IMR-90 (cell line): ENCODE measurements around the gene BRINP3. TPM values are rescaled to one million over a fixed set of nuclear protein-coding genes. Genes with fewer than 3 reads are reported as not detected.

Source experiments
- ATAC-seq: fragments of 200-7000 bp; cut with Tn5 transposase; 2 replicates; pipeline ENCODE4 v1.9.1; 2020; ENCODE audit warnings: low read depth, mild to moderate bottlenecking, moderate library complexity
- BruUV-seq: library from RNA; stranded (reverse); fragments of 400-500 nt; replicated peaks from 2 replicates; lab custom pipeline; 2021; lab: Mats Ljungman, UMichigan
- CTCF ChIA-PET: fragments of 300-600 bp; formaldehyde crosslinking; extraction: SDS; loops from one replicate; lab custom pipeline; 2021; ENCODE audit warnings: antibody characterized with exemption; lab: Yijun Ruan, JAX
- POLR2A ChIA-PET: fragments of 300-600 bp; sonication (Branson Sonifier 250); formaldehyde crosslinking; loops from one replicate; lab custom pipeline; 2022; ENCODE audit warnings: antibody characterized with exemption; ENCODE audit not compliant: unreplicated experiment; lab: Charles Lee
- DNase-seq: peaks from one replicate; pipeline ENCODE4 v3.0.0; 2013
- H2AFZ ChIP-seq: replicated peaks from 2 replicates; pipeline ENCODE3; 2013; ENCODE audit warnings: low read length, mild to moderate bottlenecking; ENCODE audit not compliant: poor library complexity
- H2AK5ac ChIP-seq: 2 replicates; pipeline ENCODE4 v1.6.1; 2013; ENCODE audit warnings: low read depth, low read length, inconsistent platforms
- H2AK9ac ChIP-seq: replicated peaks from 2 replicates; pipeline ENCODE3; 2013; ENCODE audit warnings: mild to moderate bottlenecking, low read depth, low read length, moderate library complexity; ENCODE audit not compliant: poor library complexity
- H2BK120ac ChIP-seq: 2 replicates; pipeline ENCODE4 v1.6.1; 2013; ENCODE audit warnings: low read depth, low read length, inconsistent platforms
- H2BK15ac ChIP-seq: 3 replicates; pipeline ENCODE4 v1.6.1; 2013; ENCODE audit warnings: low read depth, low read length, inconsistent platforms
- H2BK20ac ChIP-seq: 2 replicates; pipeline ENCODE4 v1.6.1; 2013; ENCODE audit warnings: low read depth, mild to moderate bottlenecking, inconsistent platforms, low read length, moderate library complexity
- H2BK5ac ChIP-seq: 2 replicates; pipeline ENCODE4 v1.6.1; 2013; ENCODE audit warnings: mild to moderate bottlenecking, low read depth, low read length, inconsistent platforms; ENCODE audit not compliant: poor library complexity, severe bottlenecking
- H3K14ac ChIP-seq: replicated peaks from 2 replicates; pipeline ENCODE4 v1.6.1; 2013; ENCODE audit warnings: low read depth, low read length, inconsistent platforms
- H3K18ac ChIP-seq: 2 replicates; pipeline ENCODE4 v1.6.1; 2013; ENCODE audit warnings: low read depth, low read length, control low read depth
- H3K23ac ChIP-seq: 2 replicates; pipeline ENCODE4 v1.6.1; 2013; ENCODE audit warnings: low read depth, low read length, inconsistent platforms
- H3K27ac ChIP-seq: 2 replicates; pipeline ENCODE4 v1.5.1; 2013; ENCODE audit warnings: mild to moderate bottlenecking, control low read depth, low read length; ENCODE audit not compliant: insufficient read depth
- H3K27me3 ChIP-seq: 2 replicates; pipeline ENCODE4 v1.6.1; 2013; ENCODE audit warnings: low read length; ENCODE audit not compliant: control insufficient read depth, insufficient read depth
- H3K36me3 ChIP-seq: 2 replicates; pipeline ENCODE4 v1.6.1; 2013; ENCODE audit warnings: low read length, mixed read lengths; ENCODE audit not compliant: control insufficient read depth, insufficient read depth
- H3K4ac ChIP-seq: 2 replicates; pipeline ENCODE4 v1.6.1; 2013; ENCODE audit warnings: low read depth, low read length, inconsistent platforms
- H3K4me1 ChIP-seq: 2 replicates; pipeline ENCODE4 v1.6.1; 2013; ENCODE audit warnings: low read length, mixed read lengths; ENCODE audit not compliant: control insufficient read depth, insufficient read depth
- H3K4me2 ChIP-seq: 2 replicates; pipeline ENCODE4 v1.6.1; 2013; ENCODE audit warnings: low read depth, mild to moderate bottlenecking, control low read depth, low read length, moderate library complexity
- H3K4me3 ChIP-seq: 2 replicates; pipeline ENCODE4 v1.5.1; 2013; ENCODE audit warnings: low read depth, mild to moderate bottlenecking, control low read depth, low read length, moderate library complexity; ENCODE audit not compliant: insufficient read depth
- H3K56ac ChIP-seq: 2 replicates; pipeline ENCODE4 v1.6.1; 2013; ENCODE audit warnings: low read length, inconsistent platforms; ENCODE audit not compliant: insufficient read depth; ENCODE audit errors: extremely low read depth
- H3K79me1 ChIP-seq, 2 experiments: 2 replicates each; pipeline ENCODE4 v1.6.1; 2013; ENCODE audit warnings: low read length in 2 of 2, inconsistent platforms in 1 of 2, low read depth in 1 of 2
- H3K9ac ChIP-seq: 2 replicates; pipeline ENCODE4 v1.6.1; 2013; ENCODE audit warnings: low read depth, low read length, control low read depth
- H3K9me1 ChIP-seq: 2 replicates; pipeline ENCODE4 v1.6.1; 2013; ENCODE audit warnings: low read length, inconsistent platforms; ENCODE audit not compliant: insufficient read depth
- H3K9me3 ChIP-seq: 2 replicates; pipeline ENCODE4 v1.6.1; 2013; ENCODE audit warnings: low read length; ENCODE audit not compliant: control insufficient read depth, insufficient read depth
- H4K20me1 ChIP-seq: 2 replicates; pipeline ENCODE4 v1.6.1; 2013; ENCODE audit warnings: low read length, inconsistent platforms; ENCODE audit not compliant: insufficient read depth
- H4K5ac ChIP-seq: 2 replicates; pipeline ENCODE4 v1.6.1; 2013; ENCODE audit warnings: mild to moderate bottlenecking, low read depth, low read length, control low read depth
- H4K8ac ChIP-seq, 2 experiments: 2 replicates each; pipeline ENCODE4 v1.6.1; 2013; ENCODE audit warnings: low read depth in 2 of 2, low read length in 2 of 2, control low read depth in 1 of 2, inconsistent platforms in 1 of 2
- H4K91ac ChIP-seq: 2 replicates; pipeline ENCODE4 v1.6.1; 2013; ENCODE audit warnings: low read depth, low read length, inconsistent platforms; ENCODE audit not compliant: insufficient read depth
- CTCF ChIP-seq: conservative IDR thresholded peaks from 2 replicates; pipeline ENCODE4 v1.5.1; 2012; ENCODE audit warnings: mild to moderate bottlenecking, low read depth, low read length, improper control_type of control experiment
- FOS ChIP-seq: fragments of 150-350 bp; IDR thresholded peaks from 2 replicates; pipeline ENCODE4 v1.6.1; 2016; ENCODE audit warnings: low read depth, low read length
- MAZ ChIP-seq: IDR thresholded peaks from 2 replicates; pipeline ENCODE4 v1.6.1; 2012; ENCODE audit warnings: low read depth, mild to moderate bottlenecking, low read length, improper control_type of control experiment, moderate library complexity, borderline replicate concordance
- RCOR1 ChIP-seq: IDR thresholded peaks from 2 replicates; pipeline ENCODE4 v1.6.1; 2012; ENCODE audit warnings: mild to moderate bottlenecking, low read length, improper control_type of control experiment; ENCODE audit not compliant: insufficient replicate concordance
- WGBS, 2 experiments: methylation state at CpG; one replicate each; pipeline versions ENCODE4 v1.1.5 to v1.1.7; 2013; ENCODE audit warnings: missing lambda C conversion rate in 2 of 2; ENCODE audit not compliant: insufficient read length in 1 of 2; ENCODE audit errors: extremely low coverage in 2 of 2; 5-methylcytosine and 5-hydroxymethylcytosine counted together
- dilution Hi-C: fragments of 300-500 bp; cut with HindIII; formaldehyde crosslinking; loops from one replicate; pipeline ENCODE4 v1.14.3; 2018; ENCODE audit warnings: low sequenced_read_pairs; ENCODE audit not compliant: unreplicated experiment
- in situ Hi-C: fragments of 300-500 bp; cut with MboI; formaldehyde crosslinking; loops from 3 replicates; pipeline ENCODE4 v1.14.3; 2019; ENCODE audit warnings: low sequenced_read_pairs, inconsistent platforms, mixed read lengths
- intact Hi-C: fragments of 100-400 bp; cut with micrococcal nuclease; formaldehyde crosslinking; loops from 2 replicates; pipeline ENCODE4 v1.10.0; 2022
- polyA plus RNA-seq, 3 experiments: library from polyadenylated mRNA; depleted of rRNA; stranded (reverse); fragments of >200 nt; gene quantifications; 2 replicates each; pipeline ENCODE4 v1.2.3, GENCODE V29; 2012; ENCODE audit warnings: low replicate concordance in 1 of 3
- total RNA-seq: library from RNA; depleted of rRNA; stranded (reverse); fragments of >200 nt; gene quantifications from 2 replicates; pipeline ENCODE4 v1.2.3, GENCODE V29; 2012

The BRINP3 gene
- total and polyA plus RNA-seq, 2 of the 4 experiments (the other 2 are of a cell fraction): 0.15 to 0.36 TPM

- Histone ChIP-seq H2BK15ac (no peak overlapping the region), H3K56ac (no peak overlapping the region), H3K9me1 (no peaks in the 10 kb centered on the region), H2AK5ac (no peak overlapping the region), H4K91ac (no peak overlapping the region), H2AFZ (no peak overlapping the region), H3K23ac (no peak overlapping the region), H3K27me3 (no peaks in the 10 kb centered on the region), H3K79me1 (no peaks in the 10 kb centered on the region), H4K5ac (no peak overlapping the region), H2AK9ac (no peak overlapping the region), H4K8ac (no peak overlapping the region), H3K9ac (no peak overlapping the region), H4K20me1 (no peaks in the 10 kb centered on the region), H3K4ac (no peak overlapping the region), H2BK120ac (no peak overlapping the region), H2BK20ac (no peak overlapping the region), H3K14ac (no peak overlapping the region), H3K18ac (no peak overlapping the region), H2BK5ac (no peak overlapping the region), H3K27ac (no peak overlapping the region), H3K4me1 (no peaks in the 10 kb centered on the region), H3K9me3 (no peaks in the 10 kb centered on the region), H3K4me3 (no peak overlapping the region), H3K4me2 (no peak overlapping the region), H3K36me3 (no peaks in the 10 kb centered on the region)
- dilution Hi-C loops (no loop called here), intact Hi-C loops (no loop called here), in situ Hi-C loops (no loop called here)
- no peak for DNase-seq
- CTCF ChIA-PET: no interaction called here
- no TSS peak for BruUV-seq
- ATAC-seq: no peak
- no CpG with 5 or more reads among the region's 2 CpGs for WGBS, 2 experiments
- POLR2A ChIA-PET: no interaction called here
- TF ChIP-seq MAZ (no peak), FOS (no peak), CTCF (no peak), RCOR1 (no peak)
Observed at GRCh38 chr1:190491404-190491803, 13.7 kb upstream of the BRINP3 start.
